ENCODE results near the gene C11orf86.
"Not testable (repeated sequence)": the region's sequence is repeated elsewhere in the genome, so short reads cannot be mapped to it uniquely, and the experiment has no call there.

Gene C11orf86

DNA sequence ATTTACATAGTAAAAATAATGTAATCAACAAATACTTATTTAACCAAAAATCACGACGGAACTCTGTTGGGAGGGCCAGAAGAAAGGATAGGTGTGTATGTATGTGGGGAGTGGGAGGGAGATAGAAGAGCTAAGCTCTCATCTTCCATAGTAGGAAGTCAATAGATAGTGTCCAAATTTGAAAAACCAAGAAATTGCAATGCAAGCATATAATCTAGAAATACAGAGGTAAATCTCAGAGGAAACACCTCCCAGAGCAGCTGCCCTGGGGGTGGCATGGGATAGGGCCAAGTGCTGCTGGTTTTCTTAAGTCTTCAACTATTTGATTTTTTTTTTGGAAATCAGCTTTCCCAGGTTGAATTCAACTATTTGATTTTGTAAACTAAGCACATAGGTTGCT is 16.9 kb downstream of the C11orf86 start:
- no peak for DNase-seq

- DNase-seq: no peak
Observed at GRCh38 chr11:66996609-66997273, 21.6 kb downstream of the C11orf86 start.

- no peak for DNase-seq
Observed at GRCh38 chr11:66999555-66999954, 24.5 kb downstream of the C11orf86 start.

DNA sequence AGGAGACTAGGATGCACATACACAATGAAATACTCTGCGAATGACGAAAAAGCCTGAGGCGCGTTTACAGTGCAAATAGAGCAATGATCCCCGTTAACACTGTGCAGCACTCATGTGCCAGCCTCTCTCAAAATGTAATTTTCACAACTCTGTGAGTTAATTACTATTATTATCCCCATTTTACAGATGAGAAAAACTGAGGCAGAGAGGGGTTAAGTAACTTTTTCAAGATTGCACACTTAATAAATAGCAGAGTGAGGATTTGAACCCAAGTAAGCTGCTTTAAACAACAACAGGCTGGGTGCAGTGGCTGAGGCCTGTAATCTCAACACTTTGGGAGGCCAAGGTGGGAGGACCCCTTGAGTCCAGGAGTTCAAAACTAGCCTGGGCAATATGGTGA is 26.2 kb downstream of the C11orf86 start:
- no peak for DNase-seq

GRCh38 chr11:67002297-67002913 is 27.3 kb downstream of the C11orf86 start:
- DNase-seq: no peak

DNA sequence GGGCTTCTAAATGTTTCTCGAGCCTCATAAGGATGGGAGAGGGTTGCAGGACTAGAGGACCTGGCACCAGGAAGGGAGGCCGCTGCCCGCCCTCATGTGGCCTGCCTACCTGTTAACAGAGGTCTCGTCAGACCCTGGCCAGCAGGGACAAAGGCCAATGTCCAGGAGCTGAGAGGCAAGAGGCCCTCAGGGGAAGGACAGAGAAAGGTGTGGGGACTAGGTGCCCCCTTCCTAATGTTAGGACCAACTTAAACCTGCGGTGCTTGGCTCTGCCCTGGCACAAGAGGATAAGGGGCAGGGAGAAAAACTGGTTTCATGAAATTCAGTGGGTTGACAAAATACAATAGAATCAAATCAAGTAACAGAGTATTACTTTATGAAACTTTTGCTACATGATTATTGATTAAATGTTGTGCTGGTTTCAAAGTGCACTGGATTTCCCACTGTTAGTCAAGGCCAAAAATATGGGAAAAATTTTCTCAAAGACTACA is 27.9 kb downstream of the C11orf86 start:
- no peak for DNase-seq

- not testable (repeated sequence) for DNase-seq
Observed at GRCh38 chr11:67005200-67005599, 30.1 kb downstream of the C11orf86 start.

DNA sequence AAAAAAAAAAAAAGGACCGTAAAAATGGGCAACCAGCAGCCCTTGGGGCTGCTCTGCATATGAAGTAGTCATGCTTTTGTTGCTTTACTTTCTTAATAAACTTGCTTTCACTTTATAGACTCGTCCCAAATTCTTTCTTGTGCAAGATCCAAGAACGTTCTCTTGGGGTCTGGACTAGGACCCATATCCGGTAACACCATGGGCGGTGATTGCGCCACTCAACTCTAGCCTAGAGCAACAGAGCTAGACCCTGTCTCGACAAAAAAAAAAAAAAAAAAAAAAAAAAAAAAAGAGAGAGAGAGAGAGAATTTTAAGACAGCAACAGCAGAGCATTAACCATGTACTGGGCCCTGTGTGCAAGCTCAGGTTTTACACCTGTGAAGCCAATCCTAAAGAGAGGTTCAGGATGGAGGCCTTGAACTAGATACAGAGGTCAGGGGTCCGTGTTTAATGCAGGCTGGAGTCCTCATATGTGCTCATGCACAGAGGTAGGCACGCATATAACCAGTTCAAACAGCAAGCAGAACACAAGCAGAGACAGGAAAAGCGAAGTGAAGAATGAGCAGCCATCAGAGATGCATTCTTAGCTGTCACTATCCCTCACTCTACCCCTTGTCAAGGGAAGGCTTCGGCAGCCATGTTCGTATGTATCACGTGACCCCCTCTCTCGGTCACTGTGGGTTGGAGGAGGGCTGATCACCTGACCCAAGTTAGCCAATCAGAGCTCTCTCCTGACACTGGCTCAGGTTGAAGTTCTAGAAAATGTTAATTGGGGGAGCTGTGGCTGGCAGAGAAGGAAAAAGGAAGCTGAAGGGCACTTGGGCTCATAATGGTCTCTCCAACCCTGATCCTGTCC is 31.2 kb downstream of the C11orf86 start:
- peak; percentile 93 for DNase-seq

DNA sequence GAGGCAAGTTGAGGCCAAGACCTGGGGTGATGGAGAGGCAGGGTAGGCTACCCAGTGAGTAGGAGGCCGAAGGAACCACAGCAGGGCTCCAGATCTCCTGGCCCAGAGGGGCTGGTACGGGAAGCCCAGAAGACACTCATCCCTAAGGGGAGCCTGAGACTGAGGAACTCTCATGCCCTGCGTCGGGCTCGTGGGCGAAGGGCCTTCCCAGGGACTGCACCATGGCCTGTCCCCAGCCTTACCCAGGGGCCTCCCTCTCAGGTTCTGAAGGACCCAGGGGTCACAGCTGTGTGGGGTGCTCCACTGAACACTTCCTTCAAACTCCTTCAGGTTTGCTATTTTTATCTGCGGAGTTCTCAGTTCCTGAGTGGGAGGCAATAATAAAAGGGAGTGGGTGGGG is 32.0 kb downstream of the C11orf86 start:
- no peak for DNase-seq

GRCh38 chr11:67010296-67010905 is 35.3 kb downstream of the C11orf86 start:
- DNase-seq: no peak

- DNase-seq: no peak
Observed at GRCh38 chr11:67013511-67014045, 38.5 kb downstream of the C11orf86 start.

- no peak for DNase-seq
Observed at GRCh38 chr11:67014343-67014742, 39.2 kb downstream of the C11orf86 start.

DNA sequence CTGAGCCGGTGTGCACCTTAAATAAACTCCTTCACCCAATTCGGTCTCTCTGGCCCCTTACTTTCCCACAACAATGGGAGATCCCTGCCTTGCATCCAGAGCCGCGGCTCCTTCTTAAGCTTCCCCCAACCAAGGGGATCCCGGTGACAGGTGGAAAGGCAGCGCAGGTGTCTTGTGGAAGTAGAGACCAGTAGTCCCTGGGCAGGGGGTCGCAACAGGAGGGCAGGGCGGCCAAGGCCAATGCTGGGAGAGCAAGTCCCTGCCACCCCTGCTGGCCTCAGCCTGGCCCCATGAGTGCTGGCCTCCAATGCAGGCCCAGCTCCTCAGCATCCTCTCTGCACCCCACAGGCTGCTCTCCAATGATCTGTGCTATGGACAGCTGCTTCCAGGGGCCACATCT is 39.9 kb downstream of the C11orf86 start:
- DNase-seq: no peak

- no peak for DNase-seq
Observed at GRCh38 chr11:67016550-67016949, 41.4 kb downstream of the C11orf86 start.

- no peak for DNase-seq
Observed at GRCh38 chr11:67020949-67021348, 45.8 kb downstream of the C11orf86 start.

GRCh38 chr11:67022341-67022933 is 47.3 kb downstream of the C11orf86 start:
- no peak for DNase-seq

GRCh38 chr11:67022961-67023956 is 48.2 kb downstream of the C11orf86 start, which contains the start of gene SYT12:
SYT12 (plus strand) TSS chr11:67023134; CDS start chr11:67030145, 7,011 bp downstream.
- DNase-seq: no peak

- no peak for DNase-seq
Observed at GRCh38 chr11:67023957-67024353, 48.9 kb downstream of the C11orf86 start.

DNA sequence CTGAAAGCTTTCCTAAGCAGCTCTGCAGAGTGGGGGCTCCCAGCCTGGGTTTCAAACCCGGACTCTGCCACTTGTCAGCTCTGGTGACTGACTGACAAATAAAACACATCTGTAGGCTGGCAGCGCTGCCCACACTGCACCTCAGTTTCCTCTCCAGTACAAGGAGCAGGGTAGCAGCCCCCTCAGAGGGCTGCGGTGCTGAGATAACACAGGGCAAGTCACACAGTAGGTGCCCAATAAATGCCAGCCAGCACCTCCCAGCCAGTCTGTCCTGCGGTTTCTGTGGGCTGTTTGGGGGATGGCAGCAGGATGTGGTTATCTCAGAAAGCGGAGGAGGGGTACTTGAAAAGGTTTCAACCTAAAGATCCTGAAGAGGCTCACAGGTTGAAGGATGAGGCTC is 49.3 kb downstream of the C11orf86 start:
- DNase-seq: peak; percentile 44

GRCh38 chr11:67024966-67025365 is 49.9 kb downstream of the C11orf86 start:
- DNase-seq: no peak

- DNase-seq: no peak
Observed at GRCh38 chr11:67025750-67026149, 50.6 kb downstream of the C11orf86 start.

Data from OCI-M1 (cell line).